HFF-Myc (cell line): ENCODE results near the gene PTPRT.

Experiments used
- DNase-seq: peaks from one replicate; pipeline ENCODE4 v3.0.0-alpha.2; 2011; ENCODE audit warnings: low read depth; ENCODE audit errors: extremely low read depth
- H3K4me3 ChIP-seq: replicated peaks from 2 replicates; pipeline ENCODE4 v1.5.1; 2011; ENCODE audit warnings: low read depth, mild to moderate bottlenecking, control low read depth, low read length
- CTCF ChIP-seq: IDR thresholded peaks from 2 replicates; pipeline ENCODE4 v1.5.1; 2012; ENCODE audit warnings: mild to moderate bottlenecking, low read depth, low read length, control low read depth; ENCODE audit errors: missing control alignments

The PTPRT gene

GRCh38 chr20:43037605-43038309 lies 151.9 kb downstream of the PTPRT start:
- no peak for TF ChIP-seq CTCF
- no peak for DNase-seq
- no peak overlapping the region for H3K4me3 ChIP-seq

DNA sequence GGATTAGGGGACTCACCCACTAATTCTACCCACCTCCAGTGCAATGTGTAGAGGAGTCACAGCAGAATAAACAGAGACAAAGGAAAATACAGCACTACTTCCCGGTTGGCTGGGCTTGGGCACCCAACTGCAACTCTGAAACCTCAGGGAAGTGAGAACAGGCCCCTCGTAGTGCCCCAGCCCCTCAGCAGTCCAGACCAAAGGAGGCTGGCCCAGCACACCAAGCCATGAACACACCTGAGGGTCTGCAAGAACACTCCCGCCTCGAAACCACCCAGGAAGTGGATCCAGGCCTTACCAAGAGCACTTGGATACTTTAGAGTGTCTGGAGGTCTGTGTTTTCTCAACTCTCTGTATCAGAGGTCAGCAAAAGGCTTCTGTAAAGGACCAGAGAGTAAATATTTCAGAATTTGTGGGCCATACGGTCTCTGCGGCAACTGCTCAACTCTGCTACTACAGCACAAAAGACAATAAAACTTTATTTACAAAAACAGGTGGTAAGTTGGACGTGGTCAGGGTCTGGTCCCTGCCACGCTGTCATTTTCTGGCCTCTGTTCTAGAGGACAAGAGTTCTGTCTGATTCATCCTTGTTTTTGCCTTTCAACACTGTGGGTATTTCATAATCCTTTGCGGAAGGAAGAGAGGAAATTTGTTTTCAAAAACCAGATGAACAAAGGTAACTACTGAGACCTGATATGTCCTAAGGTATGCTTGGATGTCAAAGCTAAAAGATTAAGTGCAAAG lies 154.6 kb downstream of the PTPRT start:
- no peak for TF ChIP-seq CTCF
- no peak for DNase-seq
- no peak overlapping the region for H3K4me3 ChIP-seq

GRCh38 chr20:43032459-43032858 lies 157.2 kb downstream of the PTPRT start:
- no peak for DNase-seq
- H3K4me3 ChIP-seq = no peak overlapping the region

DNA sequence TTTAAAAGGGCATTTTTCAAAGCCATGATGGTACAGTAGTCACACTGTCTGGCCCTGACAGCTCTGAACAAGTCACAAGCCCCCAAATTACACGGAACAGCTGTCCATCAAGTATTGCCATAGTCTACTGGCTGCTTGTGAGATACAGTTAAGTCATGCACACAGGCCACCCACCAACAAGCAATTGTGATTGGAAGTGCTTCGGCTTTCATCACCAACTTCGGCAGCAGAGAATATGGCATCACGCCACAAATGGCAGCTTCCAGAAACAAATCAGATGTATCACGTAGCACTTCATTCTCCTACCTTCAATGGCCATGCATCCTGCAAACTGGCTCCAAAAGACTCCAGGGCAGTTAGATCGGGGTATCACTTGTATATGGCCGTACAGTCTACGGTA lies 160.5 kb downstream of the PTPRT start:
- TF ChIP-seq CTCF = no peak
- H3K4me3 ChIP-seq = no peak overlapping the region
- no peak for DNase-seq

More at GRCh38 chr20:43032459-43032858, 157.2 kb downstream of the PTPRT start:
- TF ChIP-seq CTCF = no peak

DNA sequence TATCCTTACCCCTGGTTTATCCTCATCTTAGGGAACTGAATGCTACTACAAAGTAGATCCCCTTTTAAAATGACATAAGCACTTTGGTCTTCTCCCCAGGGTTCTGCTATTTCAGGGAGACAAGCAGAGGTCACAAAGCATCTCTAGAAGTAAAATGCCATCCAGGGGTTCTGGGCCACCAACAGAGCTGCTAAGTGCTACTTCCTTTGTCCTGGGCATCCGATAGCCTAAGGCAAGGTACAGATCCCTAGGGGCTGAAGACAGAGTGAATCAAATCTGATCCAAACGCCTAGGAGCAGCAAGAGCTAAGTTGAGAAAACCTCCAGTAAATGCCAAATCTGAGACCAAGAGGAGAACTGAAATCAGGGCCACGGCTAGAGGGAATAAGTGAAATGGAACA lies 161.2 kb downstream of the PTPRT start:
- H3K4me3 ChIP-seq = no peak overlapping the region
- TF ChIP-seq CTCF = no peak
- DNase-seq = no peak

DNA sequence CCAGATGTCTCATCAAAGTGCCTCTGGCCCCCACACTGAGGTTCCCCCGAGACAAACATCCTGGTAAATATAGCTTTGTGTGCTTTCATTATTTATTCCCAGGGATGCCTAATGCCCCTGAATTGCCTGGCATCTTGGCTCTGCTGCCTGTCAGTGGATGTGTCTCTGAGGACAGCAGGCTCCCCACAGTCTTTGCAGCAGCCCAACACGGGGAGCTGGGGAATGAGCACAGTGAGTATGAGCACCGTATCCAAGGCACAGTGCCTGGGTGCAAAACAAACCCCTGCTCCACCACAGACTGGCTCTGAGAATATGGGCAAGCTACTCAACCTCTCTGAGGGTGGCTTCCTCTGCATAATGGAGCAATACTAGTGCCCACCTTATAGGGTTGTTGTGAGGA lies 165.9 kb downstream of the PTPRT start:
- no peak for DNase-seq
- no peak for TF ChIP-seq CTCF
- H3K4me3 ChIP-seq = no peak overlapping the region
